Activated CD8-positive, alpha-beta memory T cell treated with anti-CD3 and anti-CD28 coated beads, Interleukin-2, amount 50 U/mL, for 24 hours (primary cell): Measurements from ENCODE around the gene MAP2K2.

Source experiments
- DNase-seq: peaks from one replicate; pipeline ENCODE4 v3.0.0-alpha.2; 2020; ENCODE audit errors: extremely low read depth

Gene MAP2K2

DNA sequence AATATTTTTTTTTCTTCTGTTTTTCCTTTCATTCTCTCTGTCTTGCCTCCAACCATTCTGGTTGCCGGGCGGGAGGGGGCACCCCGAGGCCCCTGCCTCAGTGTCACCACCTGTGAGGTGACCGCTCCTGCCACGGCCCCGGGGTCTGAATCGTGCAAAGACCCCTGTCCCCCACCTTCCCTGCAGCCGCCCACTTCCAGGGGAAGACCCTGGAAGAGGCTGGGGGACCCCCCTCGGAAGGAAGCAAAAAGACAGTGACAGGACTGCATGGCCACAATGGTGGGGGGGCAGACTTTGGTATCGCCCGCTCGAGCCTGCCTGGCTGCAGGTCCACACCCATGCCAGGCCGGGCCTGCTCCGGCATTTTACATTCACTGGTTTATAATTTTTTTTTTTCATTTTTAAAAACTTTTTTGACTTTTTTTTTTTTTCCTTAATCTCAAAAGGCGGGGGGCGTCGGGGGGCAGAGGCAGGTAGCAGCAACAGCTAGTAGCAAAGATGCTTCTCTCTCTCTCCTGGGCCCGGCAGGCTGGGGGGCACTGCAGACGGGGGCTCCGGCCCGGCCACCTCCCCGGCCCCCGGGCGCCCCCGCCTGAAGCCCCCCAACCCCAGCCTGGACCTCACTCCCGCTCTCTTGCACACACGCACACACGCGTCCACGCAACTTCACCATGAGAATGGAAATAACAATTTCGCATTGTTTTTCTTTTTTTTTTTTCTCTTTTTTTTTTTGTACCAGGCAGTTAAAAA, 79.8 kb downstream of the MAP2K2 start:
- DNase-seq, result no peak

DNA sequence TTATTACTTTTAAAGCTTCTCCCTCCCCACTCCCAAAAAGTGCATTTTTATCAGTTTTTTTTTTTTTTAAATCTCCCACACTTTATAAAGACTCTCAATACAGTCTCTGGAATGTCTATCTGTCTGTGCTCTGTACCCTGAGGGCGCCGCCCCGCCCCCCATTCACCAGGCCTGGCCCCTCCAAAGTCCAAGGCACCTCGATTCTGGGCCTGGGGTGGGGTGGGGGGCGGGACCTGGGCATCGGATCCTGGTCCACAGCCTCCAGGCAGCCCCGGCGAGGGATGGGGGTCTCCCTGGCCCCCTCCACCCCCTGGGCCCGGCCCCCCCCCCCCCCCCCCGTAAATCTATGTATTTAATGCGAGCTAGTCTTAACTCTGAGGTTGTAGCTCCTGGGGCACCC, 80.5 kb downstream of the MAP2K2 start:
- no peak for DNase-seq

DNA sequence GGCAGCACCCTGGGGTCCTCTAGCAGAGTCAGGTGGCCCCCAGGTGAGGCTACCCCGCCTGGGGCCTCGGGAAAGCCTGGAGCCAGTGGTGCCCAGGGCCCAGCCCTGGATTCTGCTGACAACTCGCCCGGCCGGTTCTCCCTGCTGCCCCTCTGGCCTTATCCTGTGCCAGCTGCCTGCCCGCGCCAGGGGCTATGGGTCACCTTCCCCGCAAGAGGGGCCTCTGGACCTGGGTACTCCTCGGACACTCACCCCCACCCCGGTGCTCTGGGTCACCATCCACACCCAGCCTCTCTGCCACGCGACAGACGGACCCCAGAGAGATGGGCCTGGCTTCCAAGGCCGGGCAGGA, 81.2 kb downstream of the MAP2K2 start:
- DNase-seq, result no peak

DNA sequence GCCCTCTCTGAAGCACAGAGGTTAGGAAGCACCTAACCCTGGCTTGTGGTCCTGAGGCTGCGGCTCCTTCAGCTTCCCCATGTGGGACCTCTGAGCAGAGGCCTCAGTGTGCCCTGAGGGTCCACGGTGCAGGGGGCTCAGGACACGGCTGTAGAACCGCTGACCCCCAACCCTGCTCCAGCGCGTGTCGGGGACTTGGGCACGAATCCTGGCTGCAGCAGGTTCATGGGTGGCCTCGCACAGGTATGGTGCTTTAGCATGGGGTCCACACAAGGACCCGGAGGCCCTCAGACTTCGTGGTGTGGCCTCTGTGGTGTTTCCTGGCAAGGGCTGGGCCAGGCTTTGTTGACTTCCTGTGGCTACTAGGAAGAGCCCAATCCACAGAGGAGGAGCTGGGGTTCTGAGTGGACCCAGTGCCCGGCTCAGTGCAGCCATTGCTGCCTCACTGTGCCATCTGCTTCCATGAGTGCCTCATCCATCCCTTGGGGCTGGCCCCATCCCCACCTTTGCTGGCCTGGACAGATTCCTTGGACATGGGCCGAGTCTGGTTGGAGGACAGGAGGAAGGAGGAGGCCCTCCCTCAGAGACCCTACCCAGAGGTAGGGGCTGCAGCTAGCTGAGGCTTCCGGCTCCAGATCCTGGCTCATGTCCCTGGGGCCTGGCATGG, 81.7 kb downstream of the MAP2K2 start:
- DNase-seq, result no peak
